Caco-2 (cell line): ENCODE measurements around the gene MRPS18B. TPM values are rescaled to one million over a fixed set of nuclear protein-coding genes. Genes with fewer than 3 reads are reported as not detected.
A peak's percentile ranks its signal among the peaks of the same experiment; 100 is the strongest.

Source experiments
- Bru-seq: library from RNA; stranded (reverse); fragments of 400-500 nt; gene quantifications from one replicate; lab custom pipeline; 2021; lab: Mats Ljungman, UMichigan
- BruChase-seq, 2 experiments: library from RNA; stranded (reverse); fragments of 400-500 nt; gene quantifications; one replicate each; lab custom pipeline; 2021; lab: Mats Ljungman, UMichigan
- BruUV-seq: library from RNA; stranded (reverse); fragments of 400-500 nt; replicated peaks from 2 replicates; lab custom pipeline; 2021; lab: Mats Ljungman, UMichigan
- CTCF ChIA-PET: fragments of 300-600 bp; sonication (Branson Sonifier 250); formaldehyde crosslinking; loops from one replicate; lab custom pipeline; 2022; ENCODE audit warnings: antibody characterized with exemption; lab: Charles Lee
- POLR2A ChIA-PET: fragments of 300-600 bp; sonication (Branson Sonifier 250); formaldehyde crosslinking; loops from one replicate; lab custom pipeline; 2022; ENCODE audit warnings: antibody characterized with exemption; lab: Charles Lee
- DNase-seq, 2 experiments: peaks; one replicate each; pipeline versions ENCODE4 v3.0.0 to v3.0.0-alpha.2; 2020 to 2022
- H3K27me3 ChIP-seq: replicated peaks from 2 replicates; pipeline ENCODE4 v1.6.0; 2011; ENCODE audit warnings: low read length; ENCODE audit not compliant: control insufficient read depth, insufficient read depth
- H3K36me3 ChIP-seq: 2 replicates; pipeline ENCODE4 v1.5.1; 2011; ENCODE audit warnings: low read length; ENCODE audit not compliant: control insufficient read depth, insufficient read depth
- H3K4me1 ChIP-seq: fragments of 250-450 bp; sonication (Bioruptor Pico); 2 replicates; pipeline ENCODE4 v1.5.1; 2020; ENCODE audit warnings: mild to moderate bottlenecking
- H3K4me3 ChIP-seq: 2 replicates; pipeline ENCODE4 v1.5.1; 2011; ENCODE audit warnings: low read depth, mild to moderate bottlenecking, control low read depth, low read length
- H3K9me3 ChIP-seq: fragments of 250-450 bp; sonication (Bioruptor Pico); 2 replicates; pipeline ENCODE4 v1.5.1; 2020; ENCODE audit warnings: mild to moderate bottlenecking, moderate library complexity
- H3K27ac Mint-ChIP-seq: one replicate; pipeline ENCODE4 v1.8.0; 2022; ENCODE audit warnings: mixed read lengths; ENCODE audit not compliant: unreplicated experiment
- H3K27me3 Mint-ChIP-seq: one replicate; pipeline ENCODE4 v1.8.0; 2022; ENCODE audit warnings: mixed read lengths; ENCODE audit not compliant: insufficient read depth, unreplicated experiment
- H3K36me3 Mint-ChIP-seq: one replicate; pipeline ENCODE4 v1.8.0; 2022; ENCODE audit warnings: mild to moderate bottlenecking, mixed read lengths; ENCODE audit not compliant: insufficient read depth, unreplicated experiment
- H3K4me1 Mint-ChIP-seq: one replicate; pipeline ENCODE4 v1.8.0; 2022; ENCODE audit warnings: low read depth, mixed read lengths; ENCODE audit not compliant: unreplicated experiment
- H3K4me3 Mint-ChIP-seq: one replicate; pipeline ENCODE4 v1.8.0; 2022; ENCODE audit warnings: mild to moderate bottlenecking, moderate library complexity, mixed read lengths; ENCODE audit not compliant: unreplicated experiment
- H3K9me3 Mint-ChIP-seq: one replicate; pipeline ENCODE4 v1.8.0; 2022; ENCODE audit warnings: mixed read lengths; ENCODE audit not compliant: unreplicated experiment
- intact Hi-C: fragments of 100-400 bp; cut with micrococcal nuclease; formaldehyde crosslinking; loops from one replicate; pipeline ENCODE4 v1.10.0; 2022; ENCODE audit not compliant: unreplicated experiment
- long read RNA-seq: library from polyadenylated mRNA; stranded (forward); transcript quantifications from one replicate; pipeline ENCODE4 v2.0.0, GENCODE V29; 2022
- total RNA-seq: library from RNA; stranded (reverse); gene quantifications from 2 replicates; pipeline ENCODE4 v1.2.3, GENCODE V29; 2022
- TF ChIP-seq, protein P1 (sequence below), 2 experiments: fragments of 200-600 bp in 1 of 2; IDR thresholded peaks; 1 replicate in 1 of 2; 2 replicates in 1 of 2; pipeline versions ENCODE4 v1.5.1 to v1.8.0; 2011 to 2022; ENCODE audit warnings: antibody characterized with exemption in 1 of 2, control low read depth in 1 of 2, inconsistent platforms in 1 of 2, low read depth in 1 of 2, low read length in 1 of 2, mild to moderate bottlenecking in 1 of 2, moderate library complexity in 1 of 2; ENCODE audit not compliant: insufficient read depth in 1 of 2, severe bottlenecking in 1 of 2, unreplicated experiment in 1 of 2

Gene MRPS18B
- total RNA-seq, result 60.0 and 62.6 TPM in 2 replicates
- Bru-seq, nascent RNA, result percentile 76 among the genes with signal in this experiment
- BruChase-seq, experiment 1, labeled RNA remaining after a 2-hour chase, result percentile 81 among the genes with signal in this experiment
- percentile 89 among the genes with signal in this experiment for BruChase-seq, experiment 2, labeled RNA remaining after a 6-hour chase
- long read RNA-seq, transcript MRPS18B-206 (7 exons, 1,532 nt), result major isoform, 206 of 229 reads
- long read RNA-seq, partial matches to known transcripts, result 4 of 229 reads
- long read RNA-seq, other reads (novel, unspliced or antisense), result 19 of 229 reads

DNA sequence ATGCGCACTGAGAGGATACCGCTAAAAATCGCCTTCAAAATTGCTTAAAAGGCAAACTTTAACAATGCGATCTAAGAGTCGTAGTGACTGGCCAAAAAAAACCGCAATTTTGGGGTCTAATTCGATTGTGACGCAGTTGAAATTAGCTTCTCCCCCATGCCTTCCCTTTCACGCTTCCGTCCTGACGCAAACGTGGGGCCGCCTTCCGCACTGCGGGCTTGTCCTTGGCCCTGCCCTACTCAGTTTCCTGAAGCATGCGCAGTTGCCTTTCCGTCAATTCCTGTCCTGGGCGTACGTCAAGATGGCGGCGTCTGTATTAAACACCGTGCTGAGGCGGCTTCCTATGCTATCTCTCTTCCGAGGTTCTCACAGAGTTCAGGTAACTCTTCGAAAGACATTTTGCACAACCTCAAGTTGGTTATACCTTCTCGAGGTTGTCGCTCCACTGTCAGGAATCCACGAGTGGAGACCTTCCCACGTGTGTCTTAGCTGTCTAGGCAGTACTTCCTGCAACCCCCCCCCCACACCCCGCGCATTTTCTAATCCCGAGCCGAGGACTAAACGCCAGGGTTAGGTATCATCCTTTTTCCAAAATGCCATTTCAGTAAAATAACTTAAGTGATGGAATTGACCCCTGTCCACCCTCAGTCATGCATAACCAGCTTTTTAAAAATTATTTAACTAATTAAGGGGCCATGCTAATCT lies at the start of gene MRPS18B:
TSS of gene MRPS18B (plus strand) at position 276 of the 705 bp plus-strand sequence. CDS start at position 302, 26 bp downstream.
- ChIA-PET POLR2A (interaction anchor here (0.5 to 1.3 kb wide), 5 partner anchors 8 to 100 kb away, joined by 3 to 9 read pairs (median 3); partner anchors contain the start of genes ABCF1 and MDC1), CTCF (interaction anchor here (0.6 to 0.7 kb wide), 2 partner anchors 33 to 55 kb away, joined by 3 read pairs; partner anchors contain the start of gene DHX16)
- peak within 1 kb of the TSS; percentile 96 for H3K27ac Mint-ChIP-seq
- Histone ChIP-seq H3K27me3 (no peaks in the 10 kb centered on the region), H3K36me3 (peaks cover 2% of the 10 kb centered on the region; the same call in 1 of the 2 replicates), H3K4me3 (peak within 1 kb of the TSS; percentile 77), H3K9me3 (no peaks in the 10 kb centered on the region), H3K4me1 (no peaks in the 10 kb centered on the region)
- DNase-seq, result peak; percentile 95 to 97
- no peaks in the 10 kb centered on the region for H3K9me3 Mint-ChIP-seq
- intact Hi-C loops, result loop anchor here (1.0 to 2.0 kb wide), 5 partner anchors 9 to 103 kb away; partner anchors contain the start of genes ATAT1, C6orf136, GNL1 and PRR3
- TF ChIP-seq, protein P1, sequence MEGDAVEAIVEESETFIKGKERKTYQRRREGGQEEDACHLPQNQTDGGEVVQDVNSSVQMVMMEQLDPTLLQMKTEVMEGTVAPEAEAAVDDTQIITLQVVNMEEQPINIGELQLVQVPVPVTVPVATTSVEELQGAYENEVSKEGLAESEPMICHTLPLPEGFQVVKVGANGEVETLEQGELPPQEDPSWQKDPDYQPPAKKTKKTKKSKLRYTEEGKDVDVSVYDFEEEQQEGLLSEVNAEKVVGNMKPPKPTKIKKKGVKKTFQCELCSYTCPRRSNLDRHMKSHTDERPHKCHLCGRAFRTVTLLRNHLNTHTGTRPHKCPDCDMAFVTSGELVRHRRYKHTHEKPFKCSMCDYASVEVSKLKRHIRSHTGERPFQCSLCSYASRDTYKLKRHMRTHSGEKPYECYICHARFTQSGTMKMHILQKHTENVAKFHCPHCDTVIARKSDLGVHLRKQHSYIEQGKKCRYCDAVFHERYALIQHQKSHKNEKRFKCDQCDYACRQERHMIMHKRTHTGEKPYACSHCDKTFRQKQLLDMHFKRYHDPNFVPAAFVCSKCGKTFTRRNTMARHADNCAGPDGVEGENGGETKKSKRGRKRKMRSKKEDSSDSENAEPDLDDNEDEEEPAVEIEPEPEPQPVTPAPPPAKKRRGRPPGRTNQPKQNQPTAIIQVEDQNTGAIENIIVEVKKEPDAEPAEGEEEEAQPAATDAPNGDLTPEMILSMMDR (IDR thresholded peaks at IDR 0.05; ENCODE audit: insufficient read depth in 1 of 2, low read depth in 1 of 2, low read length in 1 of 2, severe bottlenecking in 1 of 2, unreplicated experiment in 1 of 2), result no peak
- peak within 1 kb of the TSS; percentile 78 for H3K4me3 Mint-ChIP-seq
- TSS peak; percentile 76 for BruUV-seq
- peaks cover 22% of the 10 kb centered on the region for H3K4me1 Mint-ChIP-seq
- H3K36me3 Mint-ChIP-seq, result peaks cover 80% of the 10 kb centered on the region
- peaks cover 6% of the 10 kb centered on the region for H3K27me3 Mint-ChIP-seq

DNA sequence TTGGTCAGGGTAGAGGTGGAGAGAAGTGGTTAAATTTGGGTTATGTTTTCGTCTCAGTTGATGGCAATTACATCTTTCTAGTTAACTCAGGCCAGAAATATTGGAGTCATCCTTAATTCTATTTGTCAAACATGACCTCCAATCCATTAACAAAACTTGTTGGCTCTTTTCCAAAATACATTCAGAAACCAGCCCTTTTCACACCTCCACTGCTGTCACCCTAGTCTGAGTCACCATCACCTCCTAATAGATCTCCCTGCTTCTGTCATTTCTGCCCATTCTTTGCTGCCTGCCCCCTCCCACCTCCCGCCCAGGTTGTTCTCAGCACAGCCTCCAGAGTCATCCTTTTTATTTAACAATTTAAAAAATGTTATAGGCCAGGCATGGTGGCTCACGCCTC lies 49.4 kb upstream of the MRPS18B start:
- no TSS peak for BruUV-seq
- intact Hi-C loops, result no loop called here
- no peak for DNase-seq

More for the DNA sequence above, 49.4 kb upstream of the MRPS18B start:
- TF ChIP-seq, protein P1 (IDR thresholded peaks at IDR 0.05; ENCODE audit: insufficient read depth in 1 of 2, low read depth in 1 of 2, low read length in 1 of 2, severe bottlenecking in 1 of 2, unreplicated experiment in 1 of 2), result no peak
- Mint-ChIP-seq H3K9me3 (no peaks in the 10 kb centered on the region), H3K4me1 (peaks cover 25% of the 10 kb centered on the region), H3K27ac (no peak overlapping the region), H3K4me3 (no peak overlapping the region), H3K27me3 (no peaks in the 10 kb centered on the region), H3K36me3 (peaks cover 26% of the 10 kb centered on the region)
- peaks cover 15% of the 10 kb centered on the region; the same call in 1 of the 2 replicates for H3K4me1 ChIP-seq
- ChIA-PET CTCF (no interaction called here), POLR2A (no interaction called here)
- no peaks in the 10 kb centered on the region for H3K27me3 ChIP-seq
- H3K36me3 ChIP-seq, result no peaks in the 10 kb centered on the region
- H3K9me3 ChIP-seq, result no peaks in the 10 kb centered on the region
- no peak overlapping the region for H3K4me3 ChIP-seq
